IPS-11a (cell line): ENCODE results near the gene ZNF672.
"Not testable (repeated sequence)": the region's sequence is repeated elsewhere in the genome, so short reads cannot be mapped to it uniquely, and the experiment has no call there.

Experiments
- H3K4me3 ChIP-seq: one replicate; pipeline ENCODE4 v1.5.1; 2013; ENCODE audit warnings: low read depth, low read length, control low read depth

ZNF672 gene

DNA sequence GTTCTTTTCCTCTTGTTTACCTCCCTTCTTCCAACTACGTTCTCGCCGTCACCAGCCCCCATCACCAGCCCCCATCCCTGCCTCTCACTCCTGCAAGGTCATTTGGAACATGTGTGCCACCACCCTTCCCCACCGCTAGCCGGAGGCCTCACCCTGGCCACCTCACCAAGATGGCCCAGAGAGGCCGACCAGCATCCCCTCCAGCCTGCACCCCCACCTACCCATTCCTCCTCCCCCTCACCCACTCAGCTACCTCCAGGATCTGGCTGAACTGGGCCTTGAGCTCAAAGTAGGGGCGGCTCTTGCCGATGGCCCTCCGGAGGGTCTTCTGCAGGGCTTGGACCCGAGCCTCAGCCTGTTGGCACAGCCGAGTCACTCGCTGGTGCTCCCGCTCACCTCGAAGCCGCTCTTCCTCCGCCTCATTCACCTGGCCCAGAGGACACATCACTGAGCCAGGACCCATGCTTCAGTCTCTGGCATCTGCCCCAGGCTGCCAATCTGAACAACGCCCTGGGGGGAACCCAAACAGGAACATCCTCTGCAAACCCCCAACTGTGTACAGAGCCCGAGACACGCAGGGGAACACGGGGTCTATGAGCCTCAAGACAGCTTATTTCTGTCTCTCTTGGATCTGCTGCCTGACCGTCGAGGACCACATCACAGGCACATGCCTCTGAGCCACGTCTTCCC lies 25.1 kb upstream of the ZNF672 start:
- no peak overlapping the region for H3K4me3 ChIP-seq

GRCh38 chr1:248813546-248813945 lies 24.5 kb upstream of the ZNF672 start:
- no peak overlapping the region for H3K4me3 ChIP-seq

DNA sequence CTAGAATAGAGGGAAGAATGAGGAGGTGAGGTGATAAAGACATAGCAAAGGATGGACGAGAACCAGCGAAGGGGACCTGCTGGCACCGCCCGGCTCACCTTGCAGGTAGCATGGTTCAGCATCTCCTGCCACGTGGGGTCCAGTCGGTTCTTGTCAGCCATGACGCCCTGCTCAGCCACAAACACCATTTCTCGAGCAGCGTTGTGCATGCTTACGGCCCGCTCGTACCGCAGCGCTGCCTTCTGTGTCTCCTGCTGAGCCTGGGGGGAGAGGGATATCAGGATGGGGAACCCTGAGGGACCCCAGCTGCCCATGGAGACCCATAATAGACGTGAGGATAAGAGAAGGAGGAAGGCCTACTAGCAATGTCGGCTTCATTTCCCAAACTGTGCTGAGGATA lies 23.7 kb upstream of the ZNF672 start:
- no peak overlapping the region for H3K4me3 ChIP-seq

DNA sequence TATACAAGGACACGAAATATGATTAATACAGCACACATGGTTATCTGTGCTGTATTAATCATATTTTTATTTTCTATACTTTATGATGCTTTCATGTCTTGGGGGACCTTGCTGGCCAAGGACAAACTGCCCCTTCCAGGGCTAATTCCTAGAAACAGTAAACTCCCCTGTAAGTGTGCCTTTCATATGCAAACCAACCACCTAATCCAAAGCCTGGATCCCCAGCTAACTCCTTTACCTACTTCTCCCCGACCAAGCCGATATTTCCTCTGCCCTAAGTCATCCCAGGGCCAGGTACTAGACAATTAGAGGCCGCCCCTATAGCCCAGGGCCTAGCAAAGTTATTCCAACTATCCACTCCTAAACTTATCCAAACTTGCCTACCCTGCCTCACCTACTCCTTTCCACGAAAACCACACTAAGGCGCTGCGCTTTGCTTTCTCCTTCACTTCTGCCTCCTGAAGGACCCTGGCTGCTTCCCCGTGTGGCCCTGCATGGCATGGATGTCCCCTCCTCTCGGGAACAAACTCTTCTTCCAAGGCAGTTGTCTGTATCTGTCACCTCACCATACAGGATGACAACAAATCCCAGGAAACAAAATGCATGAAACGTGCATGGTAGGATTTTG lies 22.5 kb upstream of the ZNF672 start:
- no peak overlapping the region for H3K4me3 ChIP-seq

DNA sequence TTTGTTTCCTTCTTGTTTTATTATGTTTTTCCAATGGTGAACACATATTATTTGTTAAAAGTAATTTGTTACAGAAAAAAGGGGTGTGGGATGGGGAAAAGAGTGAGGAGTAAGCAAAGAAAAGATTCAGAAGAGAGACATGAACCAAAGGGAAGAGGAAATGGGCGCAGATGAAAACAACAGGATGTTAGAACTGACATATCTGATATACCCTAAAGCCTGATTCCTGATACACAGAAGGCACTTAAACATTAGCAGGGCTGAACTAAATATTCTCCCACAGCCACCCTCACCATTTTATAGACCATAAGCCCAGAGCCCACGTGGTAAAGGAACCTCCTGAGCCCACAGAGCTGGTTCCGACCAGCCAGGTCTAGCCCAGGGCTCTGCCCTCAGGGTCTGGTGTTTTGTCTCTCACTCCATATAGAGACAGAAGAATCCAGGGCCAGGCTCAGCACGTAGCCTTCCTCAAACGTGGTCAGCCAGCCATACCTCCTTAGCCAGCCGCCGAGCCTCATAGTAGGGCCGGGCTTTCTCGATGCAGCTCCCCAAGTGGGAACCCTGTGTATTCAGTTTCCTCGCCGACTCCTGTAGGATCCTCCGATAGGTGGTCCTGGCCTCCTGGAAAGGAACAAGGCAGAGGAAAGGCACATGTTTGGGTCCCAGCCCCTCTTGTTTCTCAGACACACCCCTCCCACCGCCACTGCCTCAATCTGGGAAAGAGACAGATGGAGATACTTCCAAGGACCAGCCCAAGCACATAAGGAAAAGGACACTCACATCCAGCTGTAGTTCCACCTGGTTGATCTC lies 21.8 kb upstream of the ZNF672 start:
- no peak overlapping the region for H3K4me3 ChIP-seq

GRCh38 chr1:248817065-248817464 lies 21.0 kb upstream of the ZNF672 start:
- no peak overlapping the region for H3K4me3 ChIP-seq

- no peak overlapping the region for H3K4me3 ChIP-seq
Observed at GRCh38 chr1:248818505-248819374, 19.3 kb upstream of the ZNF672 start.

- no peak overlapping the region for H3K4me3 ChIP-seq
Observed at GRCh38 chr1:248820041-248820585, 17.9 kb upstream of the ZNF672 start.

DNA sequence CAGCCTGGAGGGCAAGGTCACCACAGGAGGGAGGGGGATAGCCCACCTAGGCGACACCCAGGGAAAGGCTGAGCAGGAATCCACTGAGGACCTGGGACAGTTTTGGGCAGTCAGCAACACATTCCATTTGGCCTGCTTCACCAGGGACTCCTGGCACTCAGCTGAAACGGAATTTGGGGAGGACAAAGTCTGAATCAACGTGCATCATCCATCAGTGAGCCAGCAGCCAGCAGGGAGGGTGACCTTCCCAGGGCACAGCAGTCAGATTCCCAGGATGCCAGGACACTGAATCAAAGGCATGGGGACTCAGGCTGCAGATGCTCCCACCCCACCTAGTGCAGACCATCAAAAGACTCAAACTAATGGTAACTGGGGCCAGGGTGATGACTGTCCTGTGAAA lies 16.9 kb upstream of the ZNF672 start:
- no peak overlapping the region for H3K4me3 ChIP-seq

DNA sequence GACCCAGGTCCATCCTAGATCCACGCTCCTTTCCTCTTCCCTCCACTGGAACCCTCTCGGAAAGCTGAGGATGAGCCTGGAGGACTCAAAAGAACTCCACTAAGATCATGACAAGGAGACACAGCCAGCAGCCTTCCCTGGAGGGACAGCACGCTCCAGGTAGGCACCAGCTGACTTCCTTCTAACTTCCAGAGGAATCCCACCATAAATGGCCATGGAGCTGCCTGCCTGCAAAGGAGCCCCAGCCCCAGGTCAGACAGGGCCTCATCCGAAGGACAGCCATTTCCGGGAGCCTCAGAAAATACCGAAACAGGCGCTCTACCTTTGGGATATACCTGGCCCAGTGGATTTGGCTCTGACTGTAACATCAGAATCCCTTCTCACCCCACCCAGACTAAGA lies 16.4 kb upstream of the ZNF672 start:
- H3K4me3 ChIP-seq: no peak overlapping the region

GRCh38 chr1:248822148-248823032 lies 15.6 kb upstream of the ZNF672 start:
- H3K4me3 ChIP-seq: no peak overlapping the region

DNA sequence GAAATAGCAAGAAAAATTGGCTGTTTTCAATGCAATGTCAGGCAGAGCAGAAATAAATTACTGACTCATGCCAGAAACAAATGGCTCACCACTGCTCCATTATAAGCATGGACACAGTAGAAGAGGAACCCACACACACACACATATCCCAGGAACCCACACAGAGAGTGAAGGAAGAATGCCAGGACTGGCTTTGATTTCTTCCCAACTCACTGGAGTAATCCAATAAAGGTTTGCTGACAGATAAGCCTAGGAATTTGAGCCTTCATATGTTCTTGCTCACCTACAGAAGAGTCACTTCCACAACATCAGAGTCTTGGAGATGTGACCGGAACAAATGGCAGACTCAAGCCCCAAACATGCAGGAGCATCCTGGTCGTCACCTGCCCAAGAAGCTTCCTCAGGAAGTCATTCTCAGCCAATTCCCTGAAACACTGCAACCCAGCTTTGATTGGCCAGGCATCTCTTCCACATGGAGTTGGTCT lies 14.5 kb upstream of the ZNF672 start:
- H3K4me3 ChIP-seq: no peak overlapping the region

- no peak overlapping the region for H3K4me3 ChIP-seq
Observed at GRCh38 chr1:248824301-248824700, 13.7 kb upstream of the ZNF672 start.

GRCh38 chr1:248824701-248825100 lies 13.3 kb upstream of the ZNF672 start:
- H3K4me3 ChIP-seq: no peak overlapping the region

DNA sequence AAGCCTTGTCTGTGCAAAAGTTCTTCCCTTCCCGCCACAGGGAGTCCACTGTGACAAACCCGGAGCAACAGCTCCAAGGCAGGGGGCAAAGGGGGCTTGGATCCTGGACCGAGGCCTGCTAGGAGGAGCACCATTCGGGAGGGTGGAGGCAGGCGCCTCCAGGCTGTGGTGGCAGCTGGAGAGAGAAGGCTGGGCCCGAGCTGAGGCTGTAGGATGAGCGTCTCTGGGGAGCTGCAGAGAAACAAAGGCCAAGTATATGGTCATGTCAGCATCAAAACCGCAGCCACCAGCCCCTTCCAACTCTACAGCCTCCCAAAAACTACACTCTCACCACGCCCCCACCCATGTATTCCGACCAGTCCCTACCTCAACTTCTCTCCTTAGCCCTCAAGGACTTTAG lies 12.9 kb upstream of the ZNF672 start:
- peak overlapping the region; percentile 74 for H3K4me3 ChIP-seq

DNA sequence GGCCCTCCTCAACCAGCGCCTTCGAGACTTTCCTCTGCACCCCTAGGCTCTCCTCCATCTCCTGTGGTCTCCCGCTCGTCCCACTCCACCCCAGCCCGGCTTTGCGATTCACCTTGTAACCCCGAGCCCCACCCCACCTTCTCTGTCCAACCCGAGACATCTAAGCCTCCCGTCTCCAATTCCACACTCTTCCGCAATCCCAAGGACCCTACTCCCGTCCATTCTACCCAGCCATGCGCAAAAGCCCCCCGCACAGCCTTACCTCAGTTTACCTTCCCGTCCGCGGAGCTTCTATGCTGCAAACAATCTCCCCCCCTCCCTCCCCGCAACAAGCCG lies 12.5 kb upstream of the ZNF672 start:
- H3K4me3 ChIP-seq: peak overlapping the region; percentile 74

- H3K4me3 ChIP-seq: peak within 1 kb of the TSS; percentile 74
Observed at GRCh38 chr1:248825909-248826760, 11.9 kb upstream of the ZNF672 start, which contains the start of gene SH3BP5L. SH3BP5L (minus strand) TSS chr1:248825915; CDS start chr1:248824935, 980 bp downstream.

GRCh38 chr1:248828845-248829244 lies 9.2 kb upstream of the ZNF672 start:
- H3K4me3 ChIP-seq: no peak overlapping the region

- not testable (repeated sequence) for H3K4me3 ChIP-seq
Observed at GRCh38 chr1:248830718-248831017, 7.4 kb upstream of the ZNF672 start.
